ENCODE results near the gene SPARCL1.

DNA sequence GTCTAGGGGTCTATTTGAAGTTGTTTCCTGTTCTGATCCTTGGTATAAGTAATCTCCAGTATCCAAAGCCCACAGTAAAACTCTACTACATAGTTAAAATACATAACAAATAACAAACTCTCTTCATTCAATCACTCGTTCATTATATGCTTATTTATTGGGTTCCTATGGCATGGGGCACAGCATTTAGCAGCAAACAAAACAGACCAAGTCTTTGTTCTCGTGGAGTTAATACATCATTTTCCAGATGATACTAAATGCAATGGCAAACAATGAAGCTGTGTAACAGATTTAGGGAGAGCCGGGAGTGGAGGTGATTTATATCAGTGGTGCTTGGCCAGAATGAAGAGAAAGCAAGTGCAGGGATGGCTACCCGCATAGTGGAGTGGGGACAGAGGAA is 36.6 kb upstream of the SPARCL1 start:
- TF ChIP-seq, protein P1, sequence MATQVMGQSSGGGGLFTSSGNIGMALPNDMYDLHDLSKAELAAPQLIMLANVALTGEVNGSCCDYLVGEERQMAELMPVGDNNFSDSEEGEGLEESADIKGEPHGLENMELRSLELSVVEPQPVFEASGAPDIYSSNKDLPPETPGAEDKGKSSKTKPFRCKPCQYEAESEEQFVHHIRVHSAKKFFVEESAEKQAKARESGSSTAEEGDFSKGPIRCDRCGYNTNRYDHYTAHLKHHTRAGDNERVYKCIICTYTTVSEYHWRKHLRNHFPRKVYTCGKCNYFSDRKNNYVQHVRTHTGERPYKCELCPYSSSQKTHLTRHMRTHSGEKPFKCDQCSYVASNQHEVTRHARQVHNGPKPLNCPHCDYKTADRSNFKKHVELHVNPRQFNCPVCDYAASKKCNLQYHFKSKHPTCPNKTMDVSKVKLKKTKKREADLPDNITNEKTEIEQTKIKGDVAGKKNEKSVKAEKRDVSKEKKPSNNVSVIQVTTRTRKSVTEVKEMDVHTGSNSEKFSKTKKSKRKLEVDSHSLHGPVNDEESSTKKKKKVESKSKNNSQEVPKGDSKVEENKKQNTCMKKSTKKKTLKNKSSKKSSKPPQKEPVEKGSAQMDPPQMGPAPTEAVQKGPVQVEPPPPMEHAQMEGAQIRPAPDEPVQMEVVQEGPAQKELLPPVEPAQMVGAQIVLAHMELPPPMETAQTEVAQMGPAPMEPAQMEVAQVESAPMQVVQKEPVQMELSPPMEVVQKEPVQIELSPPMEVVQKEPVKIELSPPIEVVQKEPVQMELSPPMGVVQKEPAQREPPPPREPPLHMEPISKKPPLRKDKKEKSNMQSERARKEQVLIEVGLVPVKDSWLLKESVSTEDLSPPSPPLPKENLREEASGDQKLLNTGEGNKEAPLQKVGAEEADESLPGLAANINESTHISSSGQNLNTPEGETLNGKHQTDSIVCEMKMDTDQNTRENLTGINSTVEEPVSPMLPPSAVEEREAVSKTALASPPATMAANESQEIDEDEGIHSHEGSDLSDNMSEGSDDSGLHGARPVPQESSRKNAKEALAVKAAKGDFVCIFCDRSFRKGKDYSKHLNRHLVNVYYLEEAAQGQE (IDR thresholded peaks at IDR 0.05; ENCODE audit: insufficient replicate concordance, low read depth): no peak
- TF ChIP-seq, protein P2, sequence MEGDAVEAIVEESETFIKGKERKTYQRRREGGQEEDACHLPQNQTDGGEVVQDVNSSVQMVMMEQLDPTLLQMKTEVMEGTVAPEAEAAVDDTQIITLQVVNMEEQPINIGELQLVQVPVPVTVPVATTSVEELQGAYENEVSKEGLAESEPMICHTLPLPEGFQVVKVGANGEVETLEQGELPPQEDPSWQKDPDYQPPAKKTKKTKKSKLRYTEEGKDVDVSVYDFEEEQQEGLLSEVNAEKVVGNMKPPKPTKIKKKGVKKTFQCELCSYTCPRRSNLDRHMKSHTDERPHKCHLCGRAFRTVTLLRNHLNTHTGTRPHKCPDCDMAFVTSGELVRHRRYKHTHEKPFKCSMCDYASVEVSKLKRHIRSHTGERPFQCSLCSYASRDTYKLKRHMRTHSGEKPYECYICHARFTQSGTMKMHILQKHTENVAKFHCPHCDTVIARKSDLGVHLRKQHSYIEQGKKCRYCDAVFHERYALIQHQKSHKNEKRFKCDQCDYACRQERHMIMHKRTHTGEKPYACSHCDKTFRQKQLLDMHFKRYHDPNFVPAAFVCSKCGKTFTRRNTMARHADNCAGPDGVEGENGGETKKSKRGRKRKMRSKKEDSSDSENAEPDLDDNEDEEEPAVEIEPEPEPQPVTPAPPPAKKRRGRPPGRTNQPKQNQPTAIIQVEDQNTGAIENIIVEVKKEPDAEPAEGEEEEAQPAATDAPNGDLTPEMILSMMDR (IDR thresholded peaks at IDR 0.05; ENCODE audit: insufficient read depth, low read length): no peak
- TF ChIP-seq SPI1 (IDR thresholded peaks at IDR 0.05; ENCODE audit: borderline replicate concordance, low read depth): no peak

All from HL-60 (cell line).